Stimulated activated CD4-positive, alpha-beta T cell treated with anti-CD3 and anti-CD28 coated beads, Interleukin-15, amount 100 ng/mL, for 24 hours (primary cell): ENCODE results near the gene SLC17A4.

Experiments used
- DNase-seq: peaks from one replicate; pipeline ENCODE4 v3.0.0-alpha.2; 2020

SLC17A4 gene

GRCh38 chr6:25829375-25829774, 74.8 kb downstream of the SLC17A4 start:
- DNase-seq: no peak

DNA sequence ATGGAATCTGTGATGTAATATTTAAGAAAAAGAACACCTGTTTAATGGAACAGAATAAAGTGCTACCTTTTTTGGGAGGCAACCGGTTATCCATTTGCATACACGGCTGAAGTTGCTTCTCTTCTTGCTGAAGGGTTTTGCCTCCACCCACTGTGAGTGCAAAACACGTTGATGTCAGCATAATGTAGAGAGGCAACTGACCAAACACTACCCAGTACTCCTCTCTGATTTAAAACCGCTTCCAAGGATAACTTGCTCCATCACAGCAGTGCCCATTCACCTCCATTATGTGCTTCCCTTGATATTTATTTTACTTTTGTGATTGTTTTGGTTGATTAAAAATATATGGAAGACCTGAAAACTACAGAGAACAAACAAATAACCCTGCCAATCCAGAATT, 75.9 kb downstream of the SLC17A4 start:
- no peak for DNase-seq
